ENCODE data around the gene MX1.

GRCh38 chr21:41443562-41443961 is 17.5 kb downstream of the MX1 start:
- TF ChIP-seq CTCF (conservative IDR thresholded peaks at IDR 0.05 in 1 of 2, IDR thresholded peaks at IDR 0.05 in 1 of 2; ENCODE audit: low read depth in 1 of 2, low read length in 2 of 2) (no peak), EZH2 (IDR thresholded peaks at IDR 0.05; ENCODE audit: low read length, missing control alignments) (no peak)
